ENCODE results near the gene C11orf52. TPM values are rescaled to one million over a fixed set of nuclear protein-coding genes. Genes with fewer than 3 reads are reported as not detected.
"Not testable (repeated sequence)": the region's sequence is repeated elsewhere in the genome, so short reads cannot be mapped to it uniquely, and the experiment has no call there.

C11orf52 gene
- total and polyA plus RNA-seq, 2 of the 13 experiments (the other 11 are each of a cell fraction or from before 2014, with no cell fraction given), result 7.4 to 11.0 TPM

GRCh38 chr11:111882202-111882601 lies 36.5 kb upstream of the C11orf52 start:
- BruUV-seq (replicated peaks), result no TSS peak
- intact Hi-C loops (cut with micrococcal nuclease; ENCODE audit: unreplicated experiment) (no loop called here), in situ Hi-C loops (cut with HindIII; ENCODE audit: extremely low pct_ligation_motif_present, low pct_unique_long_range_greater_than_20kb) (no loop called here)
- ATAC-seq (no peak), FAIRE-seq (no peak), DNase-seq (ENCODE audit: low spot score) (no peak)
- CTCF ChIA-PET (ENCODE audit: low intra/inter-chr PET ratio, low total read pairs), result no interaction called here
- Histone ChIP-seq H3K9me3 (ENCODE audit: low read length) (no peaks in the 10 kb centered on the region), H3K27me3 (ENCODE audit: control insufficient read depth in 1 of 2, insufficient read depth in 2 of 2, low read length in 2 of 2) (no peaks in the 10 kb centered on the region; a peak in 1 of 5 replicates), H2AFZ (ENCODE audit: low read length) (no peak overlapping the region), H3K79me2 (ENCODE audit: insufficient read depth, low read length) (no peaks in the 10 kb centered on the region), H3K4me3 (replicated peaks in 1 of 3; ENCODE audit: insufficient read depth in 1 of 3, low read depth in 2 of 3, low read length in 3 of 3) (no peak overlapping the region), H4K20me1 (ENCODE audit: insufficient read depth, low read length) (no peaks in the 10 kb centered on the region), H3K9ac (ENCODE audit: insufficient read depth, low read depth, low read length) (no peak overlapping the region), H3K4me1 (ENCODE audit: insufficient read depth, low read length) (peaks cover 11% of the 10 kb centered on the region), H3K4me2 (ENCODE audit: low read depth, low read length) (no peak overlapping the region), H3K36me3 (replicated peaks in 1 of 2; ENCODE audit: control insufficient read depth in 1 of 2, insufficient read depth in 2 of 2, low read length in 2 of 2) (no peaks in the 10 kb centered on the region), H3K27ac (ENCODE audit: extremely low read length, insufficient read depth, low read length) (no peak overlapping the region)
- POLR2A ChIA-PET, result interaction anchor here (0.7 to 1.3 kb wide), 2 partner anchors 45 to 54 kb away, joined by 3 to 4 read pairs; no protein-coding TSS in a partner anchor
- no peak for TF ChIP-seq ZNF788 (CRISPR knock-in tag; IDR thresholded peaks at IDR 0.05; ENCODE audit: borderline replicate concordance)
- TF ChIP-seq SIN3A (IDR thresholded peaks at IDR 0.05; ENCODE audit: borderline replicate concordance, low read depth, low read length), result no peak
- no peak for TF ChIP-seq MZF1 (CRISPR knock-in tag; IDR thresholded peaks at IDR 0.05; ENCODE audit: borderline replicate concordance)
- no peak for TF ChIP-seq TCF12 (IDR thresholded peaks at IDR 0.05)
- no peak for TF ChIP-seq TCF12 (CRISPR knock-in tag; IDR thresholded peaks at IDR 0.05)
- TF ChIP-seq ZFP82 (CRISPR knock-in tag; IDR thresholded peaks at IDR 0.05; ENCODE audit: borderline replicate concordance), result no peak
- no peak for TF ChIP-seq KDM5B (CRISPR knock-in tag; IDR thresholded peaks at IDR 0.05; ENCODE audit: borderline replicate concordance)
- no peak for TF ChIP-seq PHB2 (IDR thresholded peaks at IDR 0.05; ENCODE audit: partially characterized antibody)
- WGBS (ENCODE audit: low lambda C conversion rate), result 86% methylated on average over 5 of the region's 5 CpGs

GRCh38 chr11:111885053-111885452 lies 33.7 kb upstream of the C11orf52 start:
- FAIRE-seq; BruUV-seq (replicated peaks); H3K4me3 ChIP-seq (replicated peaks in 1 of 3; ENCODE audit: insufficient read depth in 1 of 3, low read depth in 2 of 3, low read length in 3 of 3); CTCF ChIA-PET (ENCODE audit: low intra/inter-chr PET ratio, low total read pairs); DNase-seq (ENCODE audit: low spot score); intact Hi-C loops (cut with micrococcal nuclease; ENCODE audit: unreplicated experiment); H3K79me2 ChIP-seq (ENCODE audit: insufficient read depth, low read length); ATAC-seq; H3K9ac ChIP-seq (ENCODE audit: insufficient read depth, low read depth, low read length); H3K27ac ChIP-seq (ENCODE audit: extremely low read length, insufficient read depth, low read length); H3K4me2 ChIP-seq (ENCODE audit: low read depth, low read length); H2AFZ ChIP-seq (ENCODE audit: low read length); H3K4me1 ChIP-seq (ENCODE audit: insufficient read depth, low read length); H3K27me3 ChIP-seq (ENCODE audit: control insufficient read depth in 1 of 2, insufficient read depth in 2 of 2, low read length in 2 of 2); H4K20me1 ChIP-seq (ENCODE audit: insufficient read depth, low read length); H3K9me3 ChIP-seq (ENCODE audit: low read length); in situ Hi-C loops (cut with HindIII; ENCODE audit: extremely low pct_ligation_motif_present, low pct_unique_long_range_greater_than_20kb); H3K36me3 ChIP-seq (replicated peaks in 1 of 2; ENCODE audit: control insufficient read depth in 1 of 2, insufficient read depth in 2 of 2, low read length in 2 of 2): not testable (repeated sequence)
- 85% methylated on average over 4 of the region's 4 CpGs for WGBS (ENCODE audit: low lambda C conversion rate)
- POLR2A ChIA-PET, result interaction anchor here (1.0 kb wide), 1 partner anchor 42 kb away, joined by 3 read pairs; no protein-coding TSS in a partner anchor
